Keratinocyte (primary cell): ENCODE results near the gene SPTBN1.

ENCODE experiments used
- CTCF ChIP-seq, 3 experiments: IDR thresholded peaks in 1 of 3; conservative IDR thresholded peaks in 1 of 3; optimal IDR thresholded peaks in 1 of 3; 2 replicates in 2 of 3; 3 replicates in 1 of 3; pipeline versions ENCODE3 to v1.5.1; 2011; ENCODE audit warnings: low read length in 3 of 3, mild to moderate bottlenecking in 3 of 3, moderate library complexity in 2 of 3, control low read depth in 1 of 3, inconsistent platforms in 1 of 3; ENCODE audit not compliant: insufficient read depth in 2 of 3; ENCODE audit errors: extremely low read depth in 1 of 3
- EZH2 ChIP-seq: IDR thresholded peaks from one replicate; pipeline ENCODE4 v1.6.1; 2012; ENCODE audit warnings: inconsistent platforms, mild to moderate bottlenecking, low read length, moderate library complexity

GRCh38 chr2:54549430-54549829 is 93.3 kb downstream of the SPTBN1 start:
- TF ChIP-seq CTCF (optimal IDR thresholded peaks at IDR 0.05 in 1 of 3, IDR thresholded peaks at IDR 0.05 in 1 of 3, conservative IDR thresholded peaks at IDR 0.05 in 1 of 3; ENCODE audit: extremely low read depth in 1 of 3, insufficient read depth in 2 of 3, low read length in 3 of 3) (no peak), EZH2 (no peak)
